Right cardiac atrium (tissue), 5 donors: ENCODE data around the gene TNPO3. TPM values are rescaled to one million over a fixed set of nuclear protein-coding genes. Genes with fewer than 3 reads are reported as not detected.
"Not testable (repeated sequence)": the region's sequence is repeated elsewhere in the genome, so short reads cannot be mapped to it uniquely, and the experiment has no call there.

ENCODE experiments used
- ATAC-seq, 2 donors: fragments of 200-7000 bp; cut with Tn5 transposase; one replicate each; pipeline versions ENCODE4 v1.8.0 to v1.9.1; 2020; ENCODE audit warnings: moderate library complexity in 2 of 2, mild to moderate bottlenecking in 1 of 2
- DNase-seq, 3 donors: peaks; one replicate each; pipeline ENCODE4 v3.0.0-alpha.2; 2020
- H3K27ac ChIP-seq: one replicate; pipeline ENCODE4 v1.5.1; 2013; ENCODE audit warnings: mild to moderate bottlenecking, low read length, control low read depth, moderate library complexity
- H3K27me3 ChIP-seq: one replicate; pipeline ENCODE4 v1.6.1; 2013; ENCODE audit not compliant: control insufficient read depth, insufficient read depth
- H3K4me1 ChIP-seq: one replicate; pipeline ENCODE4 v1.6.1; 2013; ENCODE audit warnings: low read length; ENCODE audit not compliant: control insufficient read depth, insufficient read depth
- H3K4me3 ChIP-seq: one replicate; pipeline ENCODE4 v1.5.1; 2013; ENCODE audit warnings: low read length, control low read depth
- H3K9me3 ChIP-seq: one replicate; pipeline ENCODE4 v1.6.1; 2013; ENCODE audit warnings: low read length; ENCODE audit not compliant: control insufficient read depth
- WGBS: extraction: QIAGEN DNeasy Blood & Tissue Kit; methylation state at CpG from one replicate; pipeline ENCODE4 v1.1.7; 2013; 5-methylcytosine and 5-hydroxymethylcytosine counted together
- intact Hi-C, 4 donors: fragments of 100-400 bp; cut with DNase I; formaldehyde crosslinking; loops; one replicate each; pipeline versions ENCODE4 v1.11.0 to v1.14.0; 2022 to 2023
- polyA plus RNA-seq: library from polyadenylated mRNA; stranded (reverse); fragments of 200-250 nt; gene quantifications from one replicate; pipeline ENCODE4 v1.2.3, GENCODE V29; 2013
- total RNA-seq, 4 donors: library from RNA; stranded (reverse); fragmentation: NEBNext Ultra II Directional; extraction: Animal tissue kit (Norgen Biotek cat#: 25700); gene quantifications; one replicate each; pipeline ENCODE4 v1.2.1, GENCODE V29; 2021
- donor health status: healthy with polysubstance abuse.
- donor health status: DM: no; HTN: yes; CAD: no.
- donor health status: DM: no; HTN: no; CAD: no.
- donor health status: DM: no; HTN: yes; CAD: no; lungs with severe emphysema.
- donor health status: DM: yes; HTN: yes; CAD: no.

Gene TNPO3
- total and polyA plus RNA-seq, 5 donors = 12.2 to 29.5 (median 26.4) TPM

DNA sequence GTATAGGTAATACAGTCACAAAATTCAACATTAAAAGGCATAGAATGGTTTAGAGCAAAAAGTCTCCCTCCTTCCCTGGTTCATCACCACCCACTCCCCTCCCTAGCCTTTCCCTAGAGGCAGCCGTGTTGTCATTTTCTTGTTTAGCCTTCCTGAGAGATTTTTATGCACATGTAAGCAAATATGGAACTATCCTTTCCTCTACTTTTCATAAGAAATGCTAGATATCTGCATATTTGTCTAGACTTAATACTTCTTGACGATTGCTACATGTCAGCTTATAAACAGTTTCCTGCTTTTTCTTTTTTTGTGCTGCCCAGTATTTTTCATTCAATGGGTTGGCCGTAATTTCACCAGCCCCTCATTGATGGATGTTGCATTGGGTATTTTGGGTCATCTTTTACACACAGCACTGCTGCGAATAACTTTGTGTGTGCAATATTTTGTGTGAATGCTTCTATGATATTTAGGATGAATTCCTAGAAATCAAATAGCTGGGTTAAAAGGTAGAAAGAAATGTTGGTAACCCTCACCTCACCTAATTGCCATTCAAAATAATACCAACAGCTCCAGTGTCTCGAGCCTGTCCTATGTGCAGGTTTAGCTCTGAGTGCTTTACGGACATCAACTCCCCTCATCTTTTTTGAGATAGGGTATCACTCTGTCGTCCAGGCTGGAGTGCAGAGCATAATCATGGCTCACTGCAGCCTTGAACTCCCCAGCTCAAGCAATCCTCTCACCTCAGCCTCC, 110.2 kb downstream of the TNPO3 start:
- WGBS = 69% methylated on average over 7 of the region's 7 CpGs
- Histone ChIP-seq H3K9me3 (no peaks in the 10 kb centered on the region), H3K4me3 (no peak overlapping the region), H3K27me3 (no peaks in the 10 kb centered on the region), H3K27ac (no peak overlapping the region), H3K4me1 (no peaks in the 10 kb centered on the region)
- intact Hi-C loops = no loop called here
- no peak for ATAC-seq
- no peak for DNase-seq

DNA sequence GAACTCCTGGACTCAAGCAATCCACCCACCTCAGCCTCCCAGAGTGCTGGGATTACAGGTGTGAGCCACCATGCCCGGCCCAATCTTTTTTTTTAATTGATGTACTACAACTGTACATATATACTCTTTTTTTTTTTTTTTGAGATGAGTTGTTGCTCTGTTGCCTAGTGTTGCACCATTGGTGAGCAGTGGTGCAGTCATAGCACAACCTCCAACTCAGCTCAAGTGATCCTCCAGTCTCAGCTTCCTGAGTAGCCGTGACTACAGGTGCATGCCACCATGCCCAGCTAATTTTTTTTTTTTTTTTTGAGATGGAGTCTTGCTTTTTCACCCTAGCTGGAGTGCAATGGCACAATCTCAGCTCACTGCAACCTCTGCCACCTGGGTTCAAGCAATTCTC, 111.7 kb downstream of the TNPO3 start:
- H3K27ac ChIP-seq, DNase-seq, ATAC-seq, H3K4me3 ChIP-seq, H3K27me3 ChIP-seq, H3K4me1 ChIP-seq, H3K9me3 ChIP-seq, intact Hi-C loops: not testable (repeated sequence)
- WGBS = 88% methylated on average over 2 of the region's 2 CpGs

DNA sequence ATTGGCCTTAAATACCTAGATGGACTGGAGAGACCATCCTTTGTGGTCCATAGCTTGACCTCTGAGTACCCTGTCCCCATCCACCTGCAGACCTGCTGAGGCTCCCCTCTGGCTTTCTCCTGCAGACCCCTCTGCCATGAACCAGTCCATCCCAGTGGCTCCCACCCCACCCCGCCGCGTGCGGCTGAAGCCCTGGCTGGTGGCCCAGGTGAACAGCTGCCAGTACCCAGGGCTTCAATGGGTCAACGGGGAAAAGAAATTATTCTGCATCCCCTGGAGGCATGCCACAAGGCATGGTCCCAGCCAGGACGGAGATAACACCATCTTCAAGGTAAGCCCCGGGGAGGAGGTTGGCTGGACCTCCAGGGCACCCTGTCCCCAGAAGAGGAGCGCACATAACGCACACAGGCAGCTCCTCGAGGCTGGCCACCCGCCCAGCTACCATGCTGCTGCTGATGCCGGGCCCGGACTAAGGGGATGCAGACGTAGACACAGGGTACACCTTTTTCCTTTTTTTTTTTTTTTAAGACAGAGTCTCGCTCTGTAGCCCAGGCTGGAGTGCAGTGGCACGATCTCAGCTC, 112.9 kb downstream of the TNPO3 start:
- Histone ChIP-seq H3K27ac (no peak overlapping the region), H3K27me3 (no peaks in the 10 kb centered on the region), H3K9me3 (no peaks in the 10 kb centered on the region), H3K4me1 (no peaks in the 10 kb centered on the region), H3K4me3 (no peak overlapping the region)
- DNase-seq (peak in 1 of 3 donors; percentile 40), ATAC-seq (no peak)
- 87% methylated on average over 16 of the region's 16 CpGs for WGBS
- intact Hi-C loops = no loop called here

DNA sequence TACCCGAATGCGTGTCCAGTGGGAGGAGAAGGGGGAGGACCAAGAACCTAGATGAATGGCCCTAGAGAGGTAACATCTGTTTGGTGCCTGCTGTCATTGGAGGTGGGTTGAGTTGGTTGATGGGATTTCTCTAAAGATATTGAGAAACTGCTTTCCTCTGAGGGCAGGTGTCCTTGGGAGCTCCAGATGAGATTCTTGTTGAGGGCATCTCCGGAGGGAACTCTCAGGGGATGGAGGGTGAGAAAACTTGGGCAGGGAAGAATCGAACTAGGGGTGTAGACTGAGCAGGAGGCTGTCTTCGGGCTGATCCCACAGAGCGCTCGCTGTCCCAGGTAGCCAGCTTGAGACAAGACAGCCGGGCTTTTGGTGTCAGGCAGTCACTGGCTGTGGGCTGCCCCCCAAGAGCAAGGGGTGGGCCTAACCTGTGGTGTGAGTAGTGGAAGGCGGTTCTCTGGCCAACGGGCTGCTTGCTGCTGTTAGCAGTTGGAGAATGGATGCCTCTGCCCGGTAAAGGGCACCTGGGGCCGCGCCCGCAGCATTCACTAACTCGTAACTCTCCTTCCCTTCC, 113.5 kb downstream of the TNPO3 start:
- Histone ChIP-seq H3K27me3 (no peaks in the 10 kb centered on the region), H3K9me3 (no peaks in the 10 kb centered on the region), H3K4me1 (no peaks in the 10 kb centered on the region), H3K27ac (no peak overlapping the region), H3K4me3 (no peak overlapping the region)
- DNase-seq (peak in 1 of 3 donors; percentile 29), ATAC-seq (no peak)
- WGBS = 82% methylated on average over 15 of the region's 15 CpGs
- intact Hi-C loops = no loop called here

DNA sequence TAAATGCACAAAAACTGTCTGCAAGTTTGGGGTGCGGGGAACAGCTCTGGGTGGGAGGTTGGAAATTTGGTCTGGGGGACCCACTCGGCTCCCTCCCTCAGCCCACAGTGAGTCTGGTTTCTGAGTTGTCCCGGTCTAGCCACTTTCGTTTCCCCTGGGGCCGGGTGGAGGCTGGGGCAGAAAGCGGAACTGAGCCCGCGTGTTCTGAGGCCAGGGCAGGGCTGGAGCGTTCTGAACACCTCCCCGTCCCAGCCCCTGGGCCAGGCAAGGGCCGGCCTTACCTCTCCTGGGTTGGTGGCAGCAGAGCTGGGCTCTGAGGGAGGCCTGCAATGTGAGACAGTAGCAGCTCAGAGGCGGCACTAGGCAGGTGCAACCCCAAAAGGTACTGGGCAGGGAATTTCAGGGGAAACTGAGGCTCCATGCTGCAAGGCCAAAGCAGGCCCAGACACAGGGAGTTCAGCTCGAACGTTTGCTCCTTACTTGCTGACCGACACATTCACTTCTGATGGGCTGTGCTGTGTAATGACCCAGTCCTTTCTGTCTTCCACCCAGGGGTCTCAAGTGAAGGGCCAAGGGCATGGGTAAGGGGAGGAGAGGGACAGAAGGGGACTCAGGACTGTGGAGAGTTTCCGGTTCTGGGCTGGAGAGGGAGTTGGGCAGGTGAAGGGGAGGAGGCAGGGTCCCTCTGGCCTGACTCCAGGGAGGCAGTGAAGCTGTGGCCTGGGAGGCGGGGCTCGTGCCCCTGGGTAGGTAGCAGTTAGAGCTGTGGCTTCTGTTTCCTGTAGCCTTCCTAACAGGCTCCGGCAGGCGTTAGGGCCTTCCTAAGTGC, 114.2 kb downstream of the TNPO3 start:
- 73% methylated on average over 20 of the region's 20 CpGs for WGBS
- Histone ChIP-seq H3K4me1 (no peaks in the 10 kb centered on the region), H3K27me3 (no peaks in the 10 kb centered on the region), H3K4me3 (no peak overlapping the region), H3K9me3 (no peaks in the 10 kb centered on the region), H3K27ac (no peak overlapping the region)
- peak; percentile 53 to 63 for ATAC-seq
- peak; percentile 61 to 86 (median 78) for DNase-seq
- intact Hi-C loops = no loop called here

DNA sequence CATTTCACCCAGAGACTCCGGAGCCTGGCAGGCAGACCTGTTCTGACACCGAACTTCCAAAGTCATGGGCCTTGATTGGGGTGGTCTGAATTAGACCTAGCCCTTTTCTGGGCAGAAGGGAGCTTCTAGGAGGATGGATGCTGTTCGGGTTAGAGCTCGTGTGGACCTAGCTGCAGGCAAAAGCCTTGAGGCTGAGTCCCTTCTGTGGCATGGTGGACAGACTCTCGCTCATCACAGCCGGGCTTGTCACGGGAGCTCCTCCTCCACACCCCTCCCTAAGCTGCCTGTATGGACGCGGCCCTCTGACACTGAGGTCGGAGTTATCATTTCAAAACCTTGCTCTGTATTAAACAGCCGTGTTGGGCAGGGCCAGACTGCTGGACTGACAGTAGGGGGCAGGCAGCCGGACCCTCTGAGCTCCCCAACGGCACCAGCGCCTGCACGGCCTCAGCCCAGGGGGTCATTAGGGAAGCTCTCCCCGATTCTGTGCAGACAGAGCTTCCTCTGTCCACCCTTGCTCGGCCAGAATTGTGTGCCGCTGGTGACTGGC, 115.0 kb downstream of the TNPO3 start:
- H3K4me1 ChIP-seq = no peaks in the 10 kb centered on the region
- H3K4me3 ChIP-seq = no peak overlapping the region
- no peaks in the 10 kb centered on the region for H3K9me3 ChIP-seq
- H3K27me3 ChIP-seq = no peaks in the 10 kb centered on the region
- H3K27ac ChIP-seq = no peak overlapping the region
- intact Hi-C loops = no loop called here
- ATAC-seq (peak in 1 of 2 donors; percentile 24), DNase-seq (peak in 1 of 3 donors; percentile 50)
- WGBS = 71% methylated on average over 18 of the region's 18 CpGs

DNA sequence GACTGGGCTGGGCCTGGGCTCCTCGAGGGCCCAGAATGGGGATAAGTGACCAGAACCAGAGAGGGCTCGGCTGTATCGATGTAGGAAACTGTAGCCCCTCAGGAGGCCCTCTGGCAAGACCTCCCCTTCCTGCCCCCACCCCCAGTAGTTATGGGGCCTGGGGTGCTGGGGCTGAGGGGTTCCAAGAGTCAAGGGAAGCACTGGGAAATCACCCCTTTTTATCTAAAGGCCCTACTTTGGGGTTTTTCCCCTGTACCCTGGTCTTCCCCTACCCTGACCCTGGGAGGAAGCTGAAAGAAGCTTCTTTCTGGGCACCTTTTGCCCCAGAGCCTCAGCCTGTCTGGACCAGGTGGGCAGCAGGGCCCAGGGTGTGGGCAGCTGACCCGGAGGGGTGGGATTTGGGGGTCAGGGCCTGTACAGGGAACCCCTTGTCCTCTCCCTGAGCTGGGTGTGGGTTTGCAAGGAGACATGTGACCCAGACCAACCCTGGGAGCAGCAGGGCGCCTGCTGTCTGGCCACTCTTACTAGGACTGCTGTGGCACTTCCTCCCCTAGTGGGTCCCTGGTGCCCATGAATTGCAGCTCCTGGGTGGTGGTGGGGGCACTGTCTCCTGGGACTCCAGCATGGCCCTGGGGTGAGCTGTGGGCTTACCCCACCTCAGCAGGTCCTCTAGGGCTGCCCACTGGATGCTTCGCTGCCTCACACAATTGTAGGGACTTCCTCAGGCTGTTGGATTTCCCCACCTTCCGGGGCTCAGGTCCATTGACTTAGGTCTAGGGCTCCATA, 115.6 kb downstream of the TNPO3 start:
- ATAC-seq (peak; percentile 40 to 45), DNase-seq (peak in 2 of 3 donors; percentile 68 to 70)
- Histone ChIP-seq H3K27me3 (no peaks in the 10 kb centered on the region), H3K9me3 (no peaks in the 10 kb centered on the region), H3K27ac (no peak overlapping the region), H3K4me1 (no peaks in the 10 kb centered on the region), H3K4me3 (peak overlapping the region; percentile 29)
- intact Hi-C loops = no loop called here
- 54% methylated on average over 7 of the region's 7 CpGs for WGBS

DNA sequence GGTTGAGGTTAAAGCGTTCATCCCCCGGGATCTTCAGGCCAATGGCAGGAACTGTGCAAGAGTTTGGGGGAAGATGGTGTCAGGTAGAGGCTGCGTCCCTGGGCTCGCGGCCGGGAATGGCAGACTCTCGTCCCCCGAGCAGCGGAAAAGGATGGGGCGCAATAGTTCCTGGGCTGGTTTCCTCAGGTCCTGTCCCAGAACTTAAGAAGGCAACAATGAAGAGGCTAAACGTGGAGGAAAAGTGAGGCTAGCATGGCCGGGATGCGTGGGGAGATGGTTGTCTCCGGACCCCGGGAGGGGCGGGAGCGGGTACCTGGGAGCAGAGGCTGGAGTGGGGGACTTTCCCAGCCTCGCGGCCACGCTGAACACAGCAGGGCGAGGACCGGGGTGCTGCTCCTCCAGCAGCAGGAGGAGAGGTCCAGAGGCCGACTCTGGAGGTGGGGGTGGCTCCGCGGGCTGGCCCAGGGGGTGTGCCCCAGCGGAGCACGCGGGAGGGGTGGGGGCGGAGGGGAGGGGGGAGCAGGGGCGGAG, 116.3 kb downstream of the TNPO3 start:
- WGBS = 2% methylated on average over 30 of the region's 30 CpGs
- Histone ChIP-seq H3K27me3 (no peaks in the 10 kb centered on the region), H3K4me1 (no peaks in the 10 kb centered on the region), H3K27ac (no peak overlapping the region), H3K4me3 (peak overlapping the region; percentile 29), H3K9me3 (no peaks in the 10 kb centered on the region)
- DNase-seq (peak in 2 of 3 donors; percentile 70 to 79), ATAC-seq (peak; percentile 16 to 17)
- intact Hi-C loops = no loop called here

DNA sequence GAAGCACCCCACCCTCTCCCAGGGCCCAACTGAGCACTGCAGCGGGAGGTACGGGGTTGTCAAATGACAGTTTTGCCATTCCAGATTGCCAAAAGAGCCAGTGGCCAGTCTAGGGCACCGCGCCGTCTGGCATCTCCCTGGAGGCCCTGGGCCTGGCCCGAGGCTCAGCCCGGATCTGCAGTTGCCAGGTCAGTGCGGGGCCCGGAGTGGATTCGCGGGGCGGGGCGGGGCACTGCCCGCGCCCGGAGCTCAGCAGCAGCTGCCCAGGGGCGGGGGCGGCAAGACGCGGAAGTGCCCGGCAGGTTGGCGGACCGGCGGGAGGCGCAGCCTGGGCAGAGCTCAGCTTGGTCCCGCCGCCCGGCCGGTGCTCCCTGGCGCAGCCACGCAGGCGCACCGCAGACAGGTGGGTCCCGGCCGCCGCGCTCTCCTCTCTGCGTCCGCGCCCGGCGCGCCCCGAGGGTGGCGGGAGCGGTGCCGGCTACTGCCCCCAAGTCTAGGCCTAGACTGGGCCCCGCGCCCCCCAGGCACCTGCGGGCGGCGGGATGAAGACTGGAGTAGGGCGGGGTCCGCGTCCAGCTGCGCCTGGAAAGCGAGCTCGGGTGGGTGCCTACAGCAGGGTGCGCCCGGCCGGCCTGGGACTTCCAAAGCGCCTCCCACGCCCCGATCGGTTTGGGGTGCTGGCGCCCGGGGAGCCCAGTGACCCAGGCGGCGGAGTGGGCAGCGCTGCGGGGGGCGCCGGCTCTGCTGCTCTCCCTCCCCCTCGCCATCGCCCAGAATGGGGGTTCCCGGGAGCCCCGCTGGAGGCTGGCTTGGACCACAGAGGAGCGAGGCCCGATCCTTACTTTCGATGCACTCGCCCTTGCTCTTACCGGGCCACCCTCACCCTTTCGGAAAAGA, 117.0 kb downstream of the TNPO3 start, which contains the start of gene IRF5:
Gene IRF5, plus strand, starts transcription at position 281 of the 897 bp plus-strand sequence. CDS start 4,155 bp downstream, outside the sequence.
- H3K27ac ChIP-seq = no peak within 1 kb of the TSS
- intact Hi-C loops = no loop called here
- 1% methylated on average over 83 of the region's 83 CpGs for WGBS

More for the DNA sequence above, 117.0 kb downstream of the TNPO3 start, which contains the start of gene IRF5:
- H3K4me1 ChIP-seq = no peaks in the 10 kb centered on the region
- H3K9me3 ChIP-seq = no peaks in the 10 kb centered on the region
- DNase-seq (peak; percentile 49 to 81 (median 77)), ATAC-seq (peak; percentile 43 to 46)
- H3K27me3 ChIP-seq = no peaks in the 10 kb centered on the region
- peak within 1 kb of the TSS; percentile 29 for H3K4me3 ChIP-seq
